ENCODE data around the gene GHR. TPM values are rescaled to one million over a fixed set of nuclear protein-coding genes. Genes with fewer than 3 reads are reported as not detected.

GHR gene
- total and polyA plus RNA-seq, 2 donors (not counting 3 experiments of a cell fraction or from before 2014, with no cell fraction given) = 0.27 to 0.28 TPM

DNA sequence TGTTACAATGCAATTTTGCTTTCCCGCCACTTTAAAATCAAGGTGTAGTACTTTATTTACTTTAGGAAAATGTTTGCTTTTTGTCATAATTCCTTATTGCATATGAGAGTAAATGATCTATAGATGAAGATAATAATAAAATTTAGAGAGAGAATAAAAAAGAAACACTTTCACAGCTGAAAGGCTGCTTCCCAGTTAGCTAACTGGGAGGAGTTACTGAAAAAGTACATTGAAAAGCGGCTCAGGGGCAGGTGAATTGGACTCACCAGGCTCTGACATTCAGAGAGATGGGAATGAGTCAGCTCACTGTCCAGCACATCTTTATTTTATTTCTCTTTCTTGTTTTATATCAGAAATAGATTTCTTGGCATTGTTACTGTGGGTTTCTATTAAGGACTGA, 201.7 kb downstream of the GHR start:
- TF ChIP-seq POLR2A (IDR thresholded peaks at IDR 0.05; ENCODE audit: low read depth, low read length) = no peak
- TF ChIP-seq EZH2 (IDR thresholded peaks at IDR 0.05; ENCODE audit: borderline replicate concordance, low read depth, low read length, severe bottlenecking) = no peak
- TF ChIP-seq FOS (IDR thresholded peaks at IDR 0.05; ENCODE audit: borderline replicate concordance, insufficient read depth, low read length) = no peak
- no peak for TF ChIP-seq GATA2 (IDR thresholded peaks at IDR 0.05; ENCODE audit: insufficient read depth, insufficient read length, low read depth, low read length)
- H3K4me3 ChIP-seq (replicated peaks in 1 of 3; ENCODE audit: insufficient read depth in 1 of 3, low read depth in 1 of 3, low read length in 3 of 3) = no peak overlapping the region
- no peaks in the 10 kb centered on the region for H3K4me1 ChIP-seq (ENCODE audit: control insufficient read depth, extremely low read depth, insufficient read depth, low read length)
- H3K36me3 ChIP-seq (ENCODE audit: control insufficient read depth in 2 of 2, extremely low read depth in 1 of 2, insufficient read depth in 2 of 2, low read length in 2 of 2) = no peaks in the 10 kb centered on the region
- DNase-seq (ENCODE audit: low read depth, low spot score) (no peak), FAIRE-seq (no peak)
- intact Hi-C loops (cut with micrococcal nuclease) (no loop called here), dilution Hi-C loops (cut with MboI; ENCODE audit: extremely low pct_ligation_motif_present, low sequenced_read_pairs) (no loop called here)
- no peaks in the 10 kb centered on the region for H3K9me3 ChIP-seq (replicated peaks; ENCODE audit: control insufficient read depth, insufficient read depth, low read length)
- no peaks in the 10 kb centered on the region for H4K20me1 ChIP-seq (replicated peaks; ENCODE audit: control insufficient read depth, extremely low read depth, insufficient read depth, low read length)
- CTCF ChIA-PET = no interaction called here
- no peak overlapping the region for H2AFZ ChIP-seq (ENCODE audit: low read depth, low read length)
- no peak overlapping the region for H3K4me2 ChIP-seq (ENCODE audit: insufficient read depth, low read length)
- no TSS peak for BruUV-seq (replicated peaks)
- no peaks in the 10 kb centered on the region for H3K79me2 ChIP-seq (ENCODE audit: control insufficient read depth, insufficient read depth, low read length)
- no peaks in the 10 kb centered on the region for H3K27me3 ChIP-seq (ENCODE audit: control insufficient read depth in 2 of 2, insufficient read depth in 2 of 2, low read length in 2 of 2)
- no peaks in the 10 kb centered on the region for H3K9me1 ChIP-seq (replicated peaks; ENCODE audit: control insufficient read depth, extremely low read depth, insufficient read depth, low read length)
- POLR2A ChIA-PET = no interaction called here
- no peak overlapping the region for H3K9ac ChIP-seq (replicated peaks; ENCODE audit: extremely low read depth, insufficient read depth, low read length)
- no peak overlapping the region for H3K27ac ChIP-seq (ENCODE audit: insufficient read depth, low read depth, low read length)

DNA sequence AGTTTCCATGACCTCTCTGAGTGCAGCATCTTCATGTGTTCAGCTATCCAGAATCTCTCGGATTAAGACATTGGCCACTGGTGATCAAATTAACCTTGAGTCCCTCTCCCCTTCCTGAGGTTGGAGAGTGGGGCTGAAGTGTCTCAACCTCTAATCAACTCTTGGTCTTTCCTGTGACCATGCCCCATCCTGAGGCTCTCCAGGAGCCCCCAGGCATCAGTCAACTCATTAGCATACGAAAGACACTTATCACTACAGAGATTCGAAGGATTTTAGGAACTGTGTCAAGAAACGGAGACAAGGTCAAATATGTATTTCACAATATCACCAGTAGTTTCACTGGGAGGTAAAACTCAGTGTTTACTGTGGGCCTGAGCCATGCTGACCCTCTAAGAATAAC, 203.2 kb downstream of the GHR start:
- no peak for FAIRE-seq
- no peaks in the 10 kb centered on the region for H3K9me1 ChIP-seq (replicated peaks; ENCODE audit: control insufficient read depth, extremely low read depth, insufficient read depth, low read length)
- H3K27ac ChIP-seq (ENCODE audit: insufficient read depth, low read depth, low read length) = no peak overlapping the region
- no peak for DNase-seq (ENCODE audit: low read depth, low spot score)
- no peaks in the 10 kb centered on the region for H4K20me1 ChIP-seq (replicated peaks; ENCODE audit: control insufficient read depth, extremely low read depth, insufficient read depth, low read length)
- H3K4me2 ChIP-seq (ENCODE audit: insufficient read depth, low read length) = no peak overlapping the region
- BruUV-seq (replicated peaks) = no TSS peak
- no peak overlapping the region for H2AFZ ChIP-seq (ENCODE audit: low read depth, low read length)
- H3K4me3 ChIP-seq (replicated peaks in 1 of 3; ENCODE audit: insufficient read depth in 1 of 3, low read depth in 1 of 3, low read length in 3 of 3) = no peak overlapping the region
- no peaks in the 10 kb centered on the region for H3K9me3 ChIP-seq (replicated peaks; ENCODE audit: control insufficient read depth, insufficient read depth, low read length)
- ChIA-PET POLR2A (no interaction called here), CTCF (no interaction called here)
- TF ChIP-seq FOS (IDR thresholded peaks at IDR 0.05; ENCODE audit: borderline replicate concordance, insufficient read depth, low read length) (no peak), EZH2 (IDR thresholded peaks at IDR 0.05; ENCODE audit: borderline replicate concordance, low read depth, low read length, severe bottlenecking) (no peak), GATA2 (IDR thresholded peaks at IDR 0.05; ENCODE audit: insufficient read depth, insufficient read length, low read depth, low read length) (no peak), POLR2A (IDR thresholded peaks at IDR 0.05; ENCODE audit: low read depth, low read length) (no peak)
- TF ChIP-seq, protein P1, sequence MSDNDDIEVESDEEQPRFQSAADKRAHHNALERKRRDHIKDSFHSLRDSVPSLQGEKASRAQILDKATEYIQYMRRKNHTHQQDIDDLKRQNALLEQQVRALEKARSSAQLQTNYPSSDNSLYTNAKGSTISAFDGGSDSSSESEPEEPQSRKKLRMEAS (IDR thresholded peaks at IDR 0.05; ENCODE audit: insufficient read depth, insufficient read length) = no peak
- TF ChIP-seq, protein P2, sequence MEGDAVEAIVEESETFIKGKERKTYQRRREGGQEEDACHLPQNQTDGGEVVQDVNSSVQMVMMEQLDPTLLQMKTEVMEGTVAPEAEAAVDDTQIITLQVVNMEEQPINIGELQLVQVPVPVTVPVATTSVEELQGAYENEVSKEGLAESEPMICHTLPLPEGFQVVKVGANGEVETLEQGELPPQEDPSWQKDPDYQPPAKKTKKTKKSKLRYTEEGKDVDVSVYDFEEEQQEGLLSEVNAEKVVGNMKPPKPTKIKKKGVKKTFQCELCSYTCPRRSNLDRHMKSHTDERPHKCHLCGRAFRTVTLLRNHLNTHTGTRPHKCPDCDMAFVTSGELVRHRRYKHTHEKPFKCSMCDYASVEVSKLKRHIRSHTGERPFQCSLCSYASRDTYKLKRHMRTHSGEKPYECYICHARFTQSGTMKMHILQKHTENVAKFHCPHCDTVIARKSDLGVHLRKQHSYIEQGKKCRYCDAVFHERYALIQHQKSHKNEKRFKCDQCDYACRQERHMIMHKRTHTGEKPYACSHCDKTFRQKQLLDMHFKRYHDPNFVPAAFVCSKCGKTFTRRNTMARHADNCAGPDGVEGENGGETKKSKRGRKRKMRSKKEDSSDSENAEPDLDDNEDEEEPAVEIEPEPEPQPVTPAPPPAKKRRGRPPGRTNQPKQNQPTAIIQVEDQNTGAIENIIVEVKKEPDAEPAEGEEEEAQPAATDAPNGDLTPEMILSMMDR (IDR thresholded peaks at IDR 0.05; ENCODE audit: extremely low read depth in 1 of 2, insufficient read depth in 1 of 2, low read depth in 1 of 2, low read length in 2 of 2) = no peak
- H3K9ac ChIP-seq (replicated peaks; ENCODE audit: extremely low read depth, insufficient read depth, low read length) = no peak overlapping the region
- no peaks in the 10 kb centered on the region for H3K79me2 ChIP-seq (ENCODE audit: control insufficient read depth, insufficient read depth, low read length)
- H3K4me1 ChIP-seq (ENCODE audit: control insufficient read depth, extremely low read depth, insufficient read depth, low read length) = no peaks in the 10 kb centered on the region
- dilution Hi-C loops (cut with MboI; ENCODE audit: extremely low pct_ligation_motif_present, low sequenced_read_pairs) = no loop called here
- no peaks in the 10 kb centered on the region for H3K36me3 ChIP-seq (ENCODE audit: control insufficient read depth in 2 of 2, extremely low read depth in 1 of 2, insufficient read depth in 2 of 2, low read length in 2 of 2)
- no peaks in the 10 kb centered on the region for H3K27me3 ChIP-seq (ENCODE audit: control insufficient read depth in 2 of 2, insufficient read depth in 2 of 2, low read length in 2 of 2)
- intact Hi-C loops (cut with micrococcal nuclease) = no loop called here
